HG03354 (cell line): Measurements from ENCODE around the gene GOLGA7B.

Experiments used
- ATAC-seq: cut with Tn5 transposase; IDR thresholded peaks from one replicate; pipeline ENCODE4 v1.9.1; 2021; ENCODE audit warnings: mild to moderate bottlenecking; ENCODE audit not compliant: unreplicated experiment, poor library complexity, severe bottlenecking

GOLGA7B gene

DNA sequence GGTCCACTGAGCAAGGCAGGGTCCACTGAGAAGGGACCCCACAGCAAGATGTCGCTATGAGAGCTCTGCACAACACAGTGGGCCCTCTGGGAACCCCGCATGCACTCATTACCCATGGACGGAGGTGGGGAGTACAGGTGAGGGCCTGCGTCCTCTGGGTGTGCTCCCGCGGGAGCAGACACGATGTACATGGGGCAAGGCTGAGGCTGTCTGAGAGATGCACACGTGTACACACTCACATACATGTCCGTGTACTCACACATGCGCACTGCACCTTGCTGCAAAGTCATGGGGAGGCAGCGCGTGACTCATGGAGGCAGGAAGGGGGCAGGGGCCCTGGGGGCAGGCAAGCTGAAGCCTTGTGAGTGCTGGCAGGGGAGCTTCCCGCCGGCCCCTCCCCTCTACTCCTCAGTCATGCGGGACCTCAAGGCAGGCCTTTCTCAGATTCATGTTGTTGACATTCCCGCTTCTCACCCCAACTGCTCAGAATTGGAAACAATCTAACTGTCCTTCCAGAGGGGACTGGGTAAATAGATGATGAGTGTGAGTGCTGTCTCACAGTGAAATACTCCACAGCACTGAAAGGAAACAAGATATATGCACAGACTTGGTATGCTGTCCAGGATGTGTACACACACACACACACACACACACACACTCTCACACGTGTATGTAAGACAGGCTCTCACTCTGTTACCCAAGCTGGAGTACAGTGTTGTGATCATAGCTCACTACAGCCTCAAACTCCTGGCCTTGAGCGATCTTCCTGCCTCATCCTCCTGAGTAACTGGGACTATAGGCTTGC, 40.0 kb downstream of the GOLGA7B start:
- no peak for ATAC-seq

DNA sequence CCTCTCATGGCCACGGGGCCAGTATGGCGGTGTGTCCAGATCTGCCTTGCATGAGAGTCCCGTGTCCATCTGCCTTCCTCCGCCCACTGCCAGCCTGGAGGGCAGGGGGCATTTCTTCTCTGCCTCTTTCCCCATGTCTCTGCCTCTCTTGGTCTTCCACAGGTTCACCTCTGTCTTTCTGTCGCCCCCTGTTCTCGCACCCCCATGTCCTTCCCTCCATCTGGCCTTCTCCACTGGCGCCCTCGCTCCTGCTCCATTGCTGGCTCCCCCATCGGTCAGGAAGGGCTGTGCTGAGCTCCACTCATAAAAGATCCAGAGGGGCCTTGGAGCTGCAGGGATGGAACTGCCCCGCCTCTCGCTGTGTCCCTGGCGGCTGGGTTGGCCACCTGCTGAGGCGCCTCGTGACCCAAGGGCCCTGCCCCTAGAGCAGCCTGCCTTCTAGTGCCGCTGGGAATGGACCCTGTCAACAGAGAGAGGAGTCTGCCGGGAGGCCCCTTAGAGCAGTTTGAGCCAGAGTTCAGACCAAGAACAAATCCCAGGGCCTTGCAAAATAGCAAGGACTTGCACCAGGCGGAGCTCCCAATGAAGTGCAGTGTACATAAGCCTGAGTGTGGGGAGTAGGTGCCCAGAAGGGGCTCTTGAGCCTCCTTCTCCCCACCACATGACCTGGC, 42.0 kb downstream of the GOLGA7B start:
- ATAC-seq: no peak

DNA sequence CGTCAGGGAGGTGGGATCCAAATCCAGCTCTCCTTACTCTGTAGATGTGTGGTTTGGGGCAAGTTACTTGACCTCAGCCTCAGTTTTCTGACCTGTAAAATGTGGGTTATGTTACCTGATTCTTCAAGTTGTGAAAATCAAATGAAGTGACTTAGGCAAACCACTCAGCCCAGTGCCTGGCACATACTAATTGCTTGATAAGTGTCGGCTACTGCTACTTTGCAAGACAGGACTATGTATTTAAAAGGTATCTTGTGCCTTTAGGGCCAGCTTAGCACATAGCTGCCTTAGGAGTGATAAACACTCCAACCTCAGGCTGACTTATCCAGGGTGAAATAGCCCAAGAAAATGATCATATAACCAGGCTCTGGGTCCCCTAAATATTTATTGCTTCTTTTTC, 42.9 kb downstream of the GOLGA7B start:
- ATAC-seq: no peak

DNA sequence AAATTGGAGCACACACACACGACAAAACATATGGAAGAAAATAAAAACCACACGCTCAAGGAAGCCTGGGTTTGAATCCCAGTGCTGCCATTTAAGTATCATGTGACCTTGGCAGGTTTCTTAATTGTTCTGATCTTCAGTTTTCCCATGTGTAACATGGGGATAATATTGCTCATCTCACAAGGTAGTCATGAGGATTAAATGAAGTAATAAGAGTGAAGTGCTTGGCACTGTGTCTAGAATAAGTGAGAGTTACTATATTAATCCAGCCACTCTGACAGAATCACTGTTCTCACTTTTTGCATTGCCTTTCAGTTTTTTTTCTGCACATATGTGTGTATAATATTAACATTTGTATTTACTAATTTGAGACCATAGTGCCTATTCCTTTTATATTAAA, 43.3 kb downstream of the GOLGA7B start:
- no peak for ATAC-seq

DNA sequence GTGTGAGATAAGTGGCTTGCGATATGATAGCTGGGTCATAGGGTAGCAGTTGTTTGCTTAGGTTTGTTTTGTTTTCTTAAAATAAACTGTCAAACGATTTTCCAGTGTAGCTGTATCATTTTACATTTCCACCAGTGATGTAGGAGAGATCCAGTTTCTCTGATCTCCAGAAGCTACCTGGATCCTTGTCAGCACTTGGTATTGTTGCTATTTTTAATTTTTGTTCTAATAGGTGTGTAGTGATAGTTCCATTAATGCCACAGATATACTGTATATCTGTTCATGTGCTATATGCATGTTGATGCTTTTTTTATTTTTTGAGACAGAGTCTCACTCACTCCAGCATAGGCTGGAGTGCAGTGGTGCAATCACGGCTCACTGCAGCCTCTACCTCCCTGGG, 44.4 kb downstream of the GOLGA7B start:
- no peak for ATAC-seq

DNA sequence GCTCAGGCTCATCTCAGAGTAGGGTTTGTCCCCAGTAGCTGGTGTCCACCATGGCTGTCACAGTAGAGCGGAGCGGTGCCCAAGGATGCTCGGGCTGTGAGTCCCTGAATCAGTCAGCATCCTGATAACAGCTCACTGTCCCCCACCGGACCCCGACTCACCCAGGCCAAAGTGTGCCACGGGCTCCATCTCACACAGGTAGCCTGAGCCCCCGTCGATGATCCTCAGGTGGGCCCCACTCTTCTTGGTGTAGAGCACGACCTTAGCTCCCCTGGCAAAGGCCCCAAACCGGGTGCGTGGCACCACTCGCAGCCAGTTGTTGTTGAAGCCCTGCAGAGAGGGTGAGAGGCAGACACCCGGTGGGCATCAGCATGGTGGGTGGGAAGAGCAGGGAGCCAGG, 45.4 kb downstream of the GOLGA7B start:
- no peak for ATAC-seq

DNA sequence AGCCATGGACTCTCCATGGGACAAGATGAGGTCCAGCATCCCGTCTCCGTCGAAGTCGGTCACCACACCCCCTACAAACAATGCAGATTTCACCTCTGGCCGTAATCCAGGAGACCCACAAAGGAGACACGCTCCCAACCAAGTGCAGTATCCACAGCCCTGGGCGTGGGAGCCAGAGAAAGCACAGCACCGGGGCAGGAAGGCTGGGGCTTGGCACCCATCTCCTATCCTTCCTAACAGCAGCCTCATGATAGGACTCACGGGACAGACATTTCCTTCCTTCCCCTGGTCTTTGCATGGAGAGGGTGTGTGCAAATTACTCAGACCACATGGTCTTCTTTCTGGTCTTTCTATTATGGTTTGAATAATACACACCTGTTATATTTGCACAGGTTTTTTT, 46.3 kb downstream of the GOLGA7B start:
- ATAC-seq: no peak

DNA sequence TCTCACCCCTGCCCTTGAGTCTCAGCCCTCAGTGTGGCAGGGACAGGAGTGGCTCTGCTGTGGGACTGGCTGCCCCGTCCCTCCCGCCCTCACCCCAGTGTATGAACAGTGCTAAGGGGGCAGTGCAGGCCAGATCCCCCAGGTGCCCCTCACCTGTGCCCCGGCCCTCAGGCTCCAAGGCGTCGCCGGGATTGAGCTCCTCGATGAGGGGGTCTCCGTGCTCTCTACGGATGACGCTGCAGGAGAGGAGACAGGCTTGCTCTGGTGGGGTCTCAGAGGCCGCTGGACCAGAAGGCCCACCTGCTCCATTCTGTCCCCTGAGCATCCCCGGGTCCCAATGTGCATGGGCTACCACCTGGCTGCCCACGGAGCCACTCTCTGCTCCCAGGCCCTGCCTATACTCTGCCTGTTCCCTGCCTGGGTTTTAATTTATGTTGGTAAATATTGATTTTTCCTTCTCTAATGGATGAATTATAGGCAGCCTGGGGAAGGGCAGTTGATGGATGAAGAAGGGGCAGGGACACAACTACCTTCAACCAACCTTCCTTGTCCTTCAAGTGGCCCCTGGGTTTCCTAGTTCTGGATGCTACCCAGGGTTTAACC, 47.2 kb downstream of the GOLGA7B start:
- no peak for ATAC-seq

DNA sequence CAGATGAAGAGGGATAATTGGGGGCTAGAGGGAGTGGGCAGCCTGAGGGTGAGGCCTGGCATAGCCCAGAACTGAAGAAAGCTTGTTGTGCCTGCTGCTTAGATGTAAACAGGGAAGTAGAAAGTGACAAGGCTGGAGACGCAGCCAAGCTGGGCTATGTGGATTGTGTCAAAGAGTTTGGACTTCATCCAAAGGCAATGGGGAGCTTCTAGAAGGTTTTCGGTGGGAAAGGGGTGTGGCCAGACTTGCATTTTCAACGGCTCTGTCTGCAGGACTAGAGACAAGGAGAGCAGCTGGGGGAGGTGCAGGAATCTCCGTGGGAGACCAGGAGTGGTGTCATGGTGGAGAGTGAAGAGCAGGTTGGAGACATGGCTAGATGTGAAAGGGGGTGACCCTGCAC, 48.8 kb downstream of the GOLGA7B start:
- no peak for ATAC-seq

DNA sequence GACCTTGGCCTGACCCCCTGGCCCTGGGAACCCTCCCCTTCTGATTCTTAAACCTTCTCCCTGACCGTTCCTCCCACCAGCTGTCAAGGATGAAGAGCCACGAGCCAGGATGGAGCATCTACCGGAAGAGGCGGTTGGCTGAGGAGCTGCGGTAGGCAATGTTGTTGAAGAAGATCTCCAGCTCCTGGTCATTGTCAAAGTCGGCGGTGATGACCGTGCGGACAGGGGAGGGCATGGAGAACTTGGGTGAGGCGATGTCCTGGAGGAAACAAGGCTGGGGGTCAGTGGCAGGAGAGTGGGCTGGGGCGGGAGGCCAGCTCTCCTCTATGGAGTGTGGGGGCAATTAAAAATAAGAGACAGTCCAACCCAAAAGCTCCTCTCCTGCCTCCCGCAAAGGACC, 51.7 kb downstream of the GOLGA7B start:
- ATAC-seq: no peak

DNA sequence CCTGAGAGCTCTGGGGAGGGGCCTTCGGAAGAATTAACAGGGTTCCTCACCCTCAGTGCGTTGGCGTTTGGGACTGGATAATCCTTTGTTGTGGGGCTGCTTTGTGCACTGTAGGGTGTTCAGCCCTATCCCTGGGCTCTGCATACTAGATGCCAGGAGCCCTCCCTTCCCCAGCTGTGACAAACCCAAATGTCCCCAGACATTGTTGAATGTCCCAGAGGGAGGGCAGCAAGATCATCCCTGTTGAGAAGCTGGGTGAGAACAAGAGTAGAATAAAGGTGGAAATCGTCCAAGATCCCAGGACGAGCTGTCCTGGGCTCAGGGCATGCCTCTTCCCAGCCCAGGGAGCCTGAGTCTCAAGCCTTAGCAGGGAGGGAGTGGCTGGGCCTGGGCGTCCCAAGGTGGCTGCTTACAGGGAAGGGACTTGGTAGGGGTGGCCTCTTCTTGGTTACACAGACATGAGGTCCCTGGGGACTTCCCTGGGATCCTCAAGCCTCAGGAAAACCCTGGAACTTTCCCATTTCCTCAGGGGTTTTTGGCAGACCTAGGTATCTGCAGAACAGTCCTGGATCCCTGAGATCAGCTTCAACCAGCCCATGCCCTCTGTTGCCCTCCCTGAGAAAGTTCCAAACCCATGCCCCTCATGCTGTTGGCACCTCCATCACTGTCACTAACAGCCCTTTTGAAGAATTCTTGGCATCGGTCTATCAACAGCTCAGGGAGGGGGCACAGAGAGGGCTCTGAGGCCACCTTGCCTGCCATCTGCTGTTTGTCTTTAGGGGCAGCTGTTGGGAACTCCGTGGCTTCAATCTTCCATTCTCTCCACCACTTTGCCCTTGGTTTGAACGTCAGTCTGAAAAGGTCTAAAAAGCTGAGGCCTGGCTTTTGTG, 53.7 kb downstream of the GOLGA7B start:
- ATAC-seq: no peak

DNA sequence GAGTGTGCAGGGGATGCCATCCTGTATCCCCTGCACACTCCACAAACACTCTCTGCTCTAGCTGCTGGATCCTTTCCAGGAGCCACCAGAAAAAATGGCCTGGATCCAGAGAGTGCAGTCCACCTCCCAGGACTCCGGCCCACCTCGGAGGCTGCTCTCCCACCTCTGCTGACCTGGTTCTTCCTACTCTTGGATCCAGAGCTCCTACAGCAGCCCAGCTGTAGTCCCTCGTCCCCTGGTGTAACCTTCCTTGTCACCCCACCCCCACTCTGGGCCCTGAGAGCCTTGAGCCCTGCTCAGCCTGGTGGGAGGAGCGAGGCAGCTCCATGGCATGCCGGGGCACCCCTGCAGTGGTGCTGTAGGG, 54.4 kb downstream of the GOLGA7B start:
- no peak for ATAC-seq

DNA sequence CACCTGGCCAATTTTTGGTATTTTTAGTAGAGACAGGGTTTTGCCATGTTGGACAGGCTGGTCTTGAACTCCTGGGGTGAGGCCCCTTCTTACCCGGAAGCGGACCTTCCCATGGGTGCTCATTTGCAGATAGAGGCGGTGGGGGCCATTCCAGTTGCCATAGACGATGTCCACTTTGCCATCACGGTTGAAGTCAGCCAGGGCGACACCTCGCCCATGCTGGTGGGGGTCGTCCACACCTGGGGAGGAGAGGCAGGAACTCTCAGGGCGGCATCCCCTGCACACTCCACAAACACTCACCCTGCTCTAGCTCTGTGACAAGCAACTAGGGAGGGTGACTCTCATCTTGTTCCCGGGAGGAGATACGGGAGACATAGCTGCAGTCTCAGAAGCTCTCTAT, 54.9 kb downstream of the GOLGA7B start:
- no peak for ATAC-seq

DNA sequence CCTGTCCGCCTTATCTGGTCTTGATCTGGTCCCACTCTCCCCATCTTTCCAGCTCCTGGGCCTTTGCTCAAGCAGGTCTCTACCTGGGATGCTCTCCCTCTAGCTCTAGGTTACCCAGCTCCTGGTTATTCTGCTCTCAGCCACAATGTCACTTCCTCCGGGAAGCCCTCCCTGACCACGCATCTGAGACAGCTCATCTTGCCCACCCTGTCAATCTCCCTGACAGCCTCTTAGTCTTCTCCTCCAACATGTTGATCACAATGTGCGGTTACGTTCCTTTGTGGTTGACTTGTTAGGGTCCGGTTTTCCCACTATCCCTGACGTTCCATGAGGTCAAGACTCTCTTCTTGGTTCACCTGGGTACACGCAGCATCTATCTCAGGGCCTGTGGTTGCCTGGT, 55.6 kb downstream of the GOLGA7B start:
- no peak for ATAC-seq

DNA sequence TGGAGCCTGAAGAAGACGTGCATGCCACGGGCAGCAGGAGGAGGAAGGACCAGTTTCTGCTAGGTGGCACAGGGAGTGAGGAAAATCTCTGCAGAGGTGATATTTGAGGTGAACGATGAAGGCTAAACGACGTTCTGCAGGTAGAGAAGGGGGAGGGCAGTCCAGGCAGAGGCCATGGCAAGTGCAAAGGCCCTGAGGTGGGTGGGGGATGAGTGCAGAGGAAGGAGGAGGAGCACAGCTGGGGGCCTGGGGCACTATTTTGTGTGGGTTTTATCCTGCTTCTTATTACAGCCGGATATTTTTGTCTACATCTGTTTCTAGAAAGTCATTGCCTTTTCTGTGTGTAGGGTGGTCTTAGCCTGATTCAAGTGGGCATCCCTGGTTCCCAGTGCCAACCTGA, 57.6 kb downstream of the GOLGA7B start:
- no peak for ATAC-seq

DNA sequence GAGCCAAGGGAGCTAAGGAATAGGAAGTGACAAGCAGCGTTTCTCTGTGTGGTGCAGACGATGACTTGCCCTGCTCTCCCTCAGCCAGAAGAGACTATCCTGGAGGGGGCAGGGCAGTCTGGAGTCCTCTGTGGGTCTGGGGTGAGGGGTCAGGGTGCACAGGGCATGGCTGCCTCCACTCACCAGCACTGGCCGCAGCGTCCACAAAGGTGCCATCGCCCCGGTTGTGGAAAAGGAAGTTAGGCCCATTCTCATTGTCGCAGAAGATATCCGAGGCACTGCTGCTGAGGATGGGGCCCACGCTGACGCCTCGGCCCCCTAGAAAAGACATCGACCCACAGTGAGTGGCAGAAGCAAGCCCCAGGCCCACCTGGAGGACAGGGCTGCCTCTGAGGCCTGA, 58.2 kb downstream of the GOLGA7B start:
- ATAC-seq: no peak

DNA sequence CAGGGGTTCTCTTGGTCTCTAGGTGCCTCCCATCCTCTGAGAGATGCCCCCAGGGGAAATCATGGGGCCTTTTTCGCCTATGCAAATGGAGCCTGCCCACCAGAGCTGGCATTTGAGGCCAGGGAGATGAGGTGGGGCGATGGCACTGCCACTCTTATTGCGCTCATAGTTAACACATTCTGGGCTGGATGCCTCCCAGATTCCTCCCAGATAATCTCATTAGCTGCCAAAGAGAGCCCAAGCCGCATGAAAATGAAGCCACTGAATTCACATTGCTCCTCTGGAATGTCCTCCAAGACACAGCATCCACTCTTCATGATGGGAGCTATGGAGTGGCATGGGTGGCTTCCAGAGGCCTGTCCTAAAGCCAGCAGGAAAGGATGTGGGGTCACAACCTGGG, 61.0 kb downstream of the GOLGA7B start:
- ATAC-seq: no peak

DNA sequence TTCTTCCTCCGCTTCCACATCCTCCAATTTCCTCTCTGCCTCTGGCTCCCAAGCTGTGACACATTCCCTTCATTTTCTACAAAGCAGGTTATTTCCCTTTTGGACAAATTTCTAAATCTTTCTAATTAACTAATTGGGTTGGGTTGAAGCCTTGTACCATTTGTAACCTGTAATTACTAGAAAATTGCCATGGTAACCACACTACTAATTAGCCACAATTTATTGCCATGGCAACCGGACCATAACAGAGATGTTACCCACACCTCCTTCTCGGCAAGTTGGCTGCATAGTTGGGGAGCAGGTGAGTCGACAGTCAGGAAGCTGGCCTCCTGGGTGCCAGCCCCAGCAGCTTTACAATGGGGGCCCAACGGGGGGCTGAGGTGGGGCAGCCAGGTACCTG, 61.6 kb downstream of the GOLGA7B start:
- no peak for ATAC-seq

DNA sequence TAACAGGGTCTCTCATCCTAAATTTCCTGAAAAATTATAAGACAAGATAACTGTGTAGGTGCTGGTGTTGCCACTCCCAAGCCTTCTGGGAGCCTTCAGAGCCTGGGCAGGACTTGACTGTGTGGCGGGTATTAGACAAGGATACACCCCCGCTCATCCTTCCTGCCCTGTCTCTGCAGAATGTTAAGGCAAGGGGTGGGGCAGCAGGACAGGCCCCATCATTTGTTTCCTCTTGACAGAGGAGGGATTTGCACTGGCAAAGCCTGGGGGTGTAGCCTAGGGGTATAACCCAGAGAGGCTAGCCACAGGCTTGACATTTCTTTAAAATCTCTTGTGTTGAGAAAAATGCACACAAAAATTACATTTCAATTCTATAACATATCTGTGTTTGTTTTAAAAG, 63.5 kb downstream of the GOLGA7B start:
- no peak for ATAC-seq

DNA sequence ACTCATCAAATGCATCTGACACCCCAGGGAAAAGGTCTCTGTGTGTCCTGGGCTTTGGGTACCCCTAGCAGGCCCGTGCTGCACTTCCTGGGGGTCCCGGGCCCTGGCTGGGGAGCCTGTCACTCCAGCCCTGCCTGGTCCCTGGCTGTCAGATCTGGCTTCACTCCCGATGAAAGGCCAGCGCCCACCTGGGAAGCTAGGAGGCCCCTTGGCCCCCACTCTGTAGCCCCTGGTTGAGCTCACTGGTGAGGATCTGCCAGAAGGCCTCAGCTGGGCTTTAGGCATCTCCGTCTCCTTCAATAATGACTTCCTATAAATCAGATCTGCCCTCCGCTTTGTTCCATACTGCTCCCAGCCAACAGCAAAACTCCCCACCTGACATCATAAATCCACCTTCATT, 64.0 kb downstream of the GOLGA7B start:
- no peak for ATAC-seq
